Testis (tissue), 3 donors: ENCODE measurements around the gene SDK2. TPM values are rescaled to one million over a fixed set of nuclear protein-coding genes. Genes with fewer than 3 reads are reported as not detected.

Experiments
- DNase-seq: peaks from one replicate; pipeline ENCODE4 v3.0.0-alpha.2; 2019
- H3K27ac ChIP-seq, 2 donors: fragments of 200-600 bp; sonication (generic); one replicate each; pipeline ENCODE4 v1.5.1; 2019
- H3K27me3 ChIP-seq: fragments of 200-600 bp; sonication (generic); one replicate; pipeline ENCODE4 v1.5.1; 2019
- H3K36me3 ChIP-seq: fragments of 200-600 bp; sonication (generic); one replicate; pipeline ENCODE4 v1.5.1; 2017; ENCODE audit warnings: low read depth; ENCODE audit errors: missing control alignments
- H3K4me1 ChIP-seq: fragments of 200-600 bp; sonication (generic); one replicate; pipeline ENCODE4 v1.5.1; 2019
- H3K4me3 ChIP-seq, 2 donors: fragments of 200-600 bp; sonication (generic); one replicate each; pipeline ENCODE4 v1.5.1; 2017 to 2019
- H3K9me3 ChIP-seq: fragments of 200-600 bp; sonication (generic); one replicate; pipeline ENCODE4 v1.5.1; 2017
- CTCF ChIP-seq, 3 experiments: fragments of 450-650 bp in 2 of 3; fragments of 200-600 bp in 1 of 3; sonication (generic) in 1 of 3; IDR thresholded peaks; one replicate each; pipeline ENCODE4 v1.5.1; 2016 to 2019; ENCODE audit warnings: antibody characterized with exemption in 3 of 3, mild to moderate bottlenecking in 2 of 3, moderate library complexity in 1 of 3
- POLR2A ChIP-seq: fragments of 450-650 bp; IDR thresholded peaks from one replicate; pipeline ENCODE4 v1.6.1; 2017; ENCODE audit warnings: antibody characterized with exemption, mild to moderate bottlenecking, moderate library complexity
- WGBS, 2 donors: methylation state at CpG; one replicate each; pipeline ENCODE4 v1.1.5; 2018; 5-methylcytosine and 5-hydroxymethylcytosine counted together
- intact Hi-C: fragments of 100-400 bp; cut with DNase I; formaldehyde crosslinking; loops from one replicate; pipeline ENCODE4 v1.15.1; 2023; ENCODE audit warnings: low total_unique reads
- polyA plus RNA-seq: library from polyadenylated mRNA; stranded (reverse); fragments of 350-450 nt; fragmentation: Illumina TruSeq; extraction: RNeasy Lipid Tissue Mini Kit (QIAGEN cat#74804); gene quantifications from one replicate; pipeline ENCODE4 v1.2.3, GENCODE V29; 2014; ENCODE audit warnings: low read depth, low replicate concordance; ENCODE audit not compliant: insufficient read depth
- total RNA-seq, 2 donors: library from RNA; depleted of rRNA; stranded (reverse); fragments of >200 nt; gene quantifications; one replicate each; pipeline ENCODE4 v1.2.3, GENCODE V29; 2016

SDK2 gene
- total and polyA plus RNA-seq, 3 donors from 2014 or later = 36.9 to 63.4 (median 55.4) TPM

DNA sequence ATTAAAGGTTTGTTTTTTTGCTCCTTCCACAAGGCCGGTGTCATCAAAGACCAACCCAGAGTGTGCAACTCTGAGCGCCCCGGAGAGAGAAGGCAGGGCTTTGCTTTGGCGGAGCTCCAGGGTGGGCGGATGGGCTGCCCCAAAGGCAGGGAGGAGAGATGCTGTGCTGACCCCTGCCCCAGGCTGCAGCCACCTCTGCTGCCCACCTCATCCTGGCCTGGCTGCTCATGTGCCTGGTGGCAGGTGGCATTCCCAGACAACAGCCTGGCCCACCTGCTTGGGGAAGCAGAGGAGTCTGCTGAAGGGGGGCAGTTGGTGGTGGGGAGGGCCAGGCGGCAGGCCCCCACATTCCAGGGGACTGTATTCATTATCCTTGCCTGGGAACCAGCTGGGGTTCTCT is 122.1 kb downstream of the SDK2 start:
- intact Hi-C loops = no loop called here
- Histone ChIP-seq H3K4me1 (no peaks in the 10 kb centered on the region), H3K9me3 (no peaks in the 10 kb centered on the region), H3K27me3 (no peaks in the 10 kb centered on the region), H3K36me3 (no peaks in the 10 kb centered on the region), H3K4me3 (no peak overlapping the region), H3K27ac (no peak overlapping the region)
- WGBS, 2 donors = 87 to 95% methylated on average over 4 to 6 of the region's 6 CpGs
- no peak for TF ChIP-seq POLR2A
- no peak for TF ChIP-seq CTCF (IDR thresholded peaks at IDR 0.05)
- DNase-seq = no peak

DNA sequence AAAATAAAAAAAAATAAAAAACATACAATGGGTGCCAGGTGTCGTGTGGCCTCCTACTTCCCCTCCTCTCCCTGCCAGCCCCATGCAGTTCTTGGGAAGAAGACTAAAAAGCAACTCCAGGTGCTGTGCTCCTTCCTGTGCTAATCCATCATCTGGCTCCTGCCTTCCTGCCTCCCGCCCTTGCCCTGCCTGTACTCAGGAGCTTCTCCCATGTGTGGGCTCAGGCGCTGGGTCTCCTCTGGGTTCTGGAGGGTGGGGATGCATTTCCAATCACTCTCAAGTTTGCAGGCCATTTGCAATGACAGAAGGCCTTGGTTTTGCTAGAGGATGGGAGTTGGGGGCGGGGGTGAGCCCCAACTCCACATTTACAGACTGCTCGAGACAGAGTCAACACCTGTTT is 122.9 kb downstream of the SDK2 start:
- TF ChIP-seq CTCF (IDR thresholded peaks at IDR 0.05) = no peak
- no peak for TF ChIP-seq POLR2A
- 88% methylated on average over 4 to 5 of the region's 5 CpGs for WGBS, 2 donors
- Histone ChIP-seq H3K27ac (no peak overlapping the region), H3K9me3 (no peaks in the 10 kb centered on the region), H3K36me3 (no peaks in the 10 kb centered on the region), H3K4me3 (no peak overlapping the region), H3K27me3 (no peaks in the 10 kb centered on the region), H3K4me1 (no peaks in the 10 kb centered on the region)
- intact Hi-C loops = no loop called here
- no peak for DNase-seq

DNA sequence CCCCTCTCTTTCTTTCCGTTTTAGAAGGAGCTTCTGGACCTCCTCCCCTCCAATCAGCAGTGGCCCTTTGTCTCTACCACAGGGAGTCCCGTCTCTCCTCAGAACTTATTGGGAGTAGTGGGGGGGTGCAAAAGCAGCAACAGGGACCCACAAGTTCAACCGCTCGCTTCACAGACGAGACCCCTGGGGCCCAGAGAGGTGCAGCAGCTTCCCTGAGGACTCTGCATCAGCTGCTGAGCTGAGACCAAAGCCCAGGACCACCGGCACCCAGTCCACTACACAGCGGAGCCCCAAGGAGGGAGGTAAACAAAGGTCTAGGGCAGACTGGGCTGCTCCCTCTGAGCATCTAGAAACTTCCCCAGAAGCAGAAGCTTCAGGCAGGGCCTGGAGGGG is 123.9 kb downstream of the SDK2 start:
- H3K4me1 ChIP-seq = no peaks in the 10 kb centered on the region
- H3K4me3 ChIP-seq = no peak overlapping the region
- TF ChIP-seq CTCF (IDR thresholded peaks at IDR 0.05) = no peak
- TF ChIP-seq POLR2A = no peak
- H3K36me3 ChIP-seq = no peaks in the 10 kb centered on the region
- 76 to 81% methylated on average over 7 of the region's 7 CpGs for WGBS, 2 donors
- H3K9me3 ChIP-seq = no peaks in the 10 kb centered on the region
- intact Hi-C loops = no loop called here
- DNase-seq = no peak
- no peak overlapping the region for H3K27ac ChIP-seq
- no peaks in the 10 kb centered on the region for H3K27me3 ChIP-seq

DNA sequence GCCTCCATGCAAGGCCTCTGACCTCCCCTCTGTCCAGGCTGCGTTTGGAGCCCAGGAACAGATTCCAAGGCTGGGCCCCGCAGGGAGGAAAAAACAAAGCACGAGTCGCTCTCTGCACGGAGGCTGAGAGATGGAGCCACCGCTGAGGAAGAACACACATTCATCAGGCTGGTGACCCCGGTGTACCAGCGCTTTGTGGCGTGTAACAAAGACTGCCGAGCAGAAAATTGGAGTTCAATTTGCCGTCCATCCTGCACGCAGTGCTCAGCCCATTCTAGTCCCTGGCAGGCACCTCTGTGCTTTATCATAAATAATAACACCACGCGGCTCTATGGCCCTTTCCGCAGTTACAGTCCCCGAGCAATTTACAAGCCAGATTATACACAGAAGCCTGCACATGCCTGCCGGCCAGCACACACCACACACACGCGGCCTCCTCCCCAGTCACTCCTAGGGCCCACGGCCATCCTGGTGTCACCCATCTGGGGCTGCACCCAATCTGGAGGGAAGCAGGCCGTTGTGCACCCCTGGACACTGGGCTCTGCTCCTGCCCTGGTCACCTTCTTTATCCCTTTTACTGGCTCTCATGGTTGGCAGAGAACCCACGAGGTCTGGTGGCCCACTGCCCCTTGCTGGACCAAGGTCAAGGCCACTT is 124.4 kb downstream of the SDK2 start:
- H3K4me3 ChIP-seq = no peak overlapping the region
- H3K36me3 ChIP-seq = no peaks in the 10 kb centered on the region
- intact Hi-C loops = no loop called here
- TF ChIP-seq CTCF (IDR thresholded peaks at IDR 0.05) = no peak
- no peak for TF ChIP-seq POLR2A
- WGBS, 2 donors = 72 to 73% methylated on average over 21 to 22 of the region's 22 CpGs
- H3K27me3 ChIP-seq = no peaks in the 10 kb centered on the region
- DNase-seq = no peak
- no peak overlapping the region for H3K27ac ChIP-seq
- H3K9me3 ChIP-seq = no peaks in the 10 kb centered on the region
- H3K4me1 ChIP-seq = no peaks in the 10 kb centered on the region

- H3K9me3 ChIP-seq = no peaks in the 10 kb centered on the region
- no peaks in the 10 kb centered on the region for H3K4me1 ChIP-seq
- no peaks in the 10 kb centered on the region for H3K27me3 ChIP-seq
- no peak for TF ChIP-seq CTCF (IDR thresholded peaks at IDR 0.05)
- TF ChIP-seq POLR2A = no peak
- DNase-seq = no peak
- H3K27ac ChIP-seq = no peak overlapping the region
- H3K36me3 ChIP-seq = no peaks in the 10 kb centered on the region
- no peak overlapping the region for H3K4me3 ChIP-seq
- intact Hi-C loops = no loop called here
- 100% methylated on average over 3 of the region's 6 CpGs; no CpG with 5 or more reads in 1 of the 2 donors for WGBS, 2 donors
Observed at GRCh38 chr17:73519011-73519410, 125.2 kb downstream of the SDK2 start.
